ENCODE results near the gene TUG1.

The TUG1 gene

GRCh38 chr22:30968924-30969531 is at the start of gene TUG1:
TUG1 (plus strand) TSS chr22:30969265.
- peaks cover 89% of the 10 kb centered on the region for H3K79me2 ChIP-seq (ENCODE audit: insufficient read depth, low read length)
- peaks cover 11% of the 10 kb centered on the region; the same call in 1 of the 2 replicates for H4K20me1 ChIP-seq (ENCODE audit: insufficient read depth, low read length)
- H3K36me3 ChIP-seq (ENCODE audit: insufficient read depth, low read length) = peaks cover 40% of the 10 kb centered on the region
- peak within 1 kb of the TSS; percentile 83 for H3K9ac ChIP-seq (ENCODE audit: low read depth, low read length)
- H2AFZ ChIP-seq (ENCODE audit: low read depth, low read length) = peak within 1 kb of the TSS; percentile 80
- peak; percentile 98 for DNase-seq
- peak; percentile 92 for ATAC-seq (ENCODE audit: insufficient read depth, low read depth)
- TF ChIP-seq CTCF (IDR thresholded peaks at IDR 0.05; ENCODE audit: borderline replicate concordance, extremely low read depth, low read length, poor library complexity, severe bottlenecking) = no peak
- TF ChIP-seq EZH2 (IDR thresholded peaks at IDR 0.05; ENCODE audit: borderline replicate concordance, low read depth, low read length, severe bottlenecking) = no peak
- H3K4me2 ChIP-seq (ENCODE audit: insufficient read depth, low read length) = peak within 1 kb of the TSS; percentile 86
- H3K27ac ChIP-seq (ENCODE audit: low read length) = peak within 1 kb of the TSS; percentile 79
- peaks cover 59% of the 10 kb centered on the region for H3K4me1 ChIP-seq (ENCODE audit: insufficient read depth, low read length)
- peaks cover 8% of the 10 kb centered on the region for H3K9me3 ChIP-seq (ENCODE audit: insufficient read depth, low read length, severe bottlenecking)
- no peaks in the 10 kb centered on the region for H3K27me3 ChIP-seq (ENCODE audit: insufficient read depth, low read length, poor library complexity)
- H3K4me3 ChIP-seq (ENCODE audit: low read depth in 1 of 2, low read length in 2 of 2) = peak within 1 kb of the TSS; percentile 50 to 61

- Histone ChIP-seq H3K27me3 (ENCODE audit: insufficient read depth, low read length, poor library complexity) (no peaks in the 10 kb centered on the region), H3K79me2 (ENCODE audit: insufficient read depth, low read length) (no peaks in the 10 kb centered on the region), H3K27ac (ENCODE audit: low read length) (no peak overlapping the region), H3K9ac (ENCODE audit: low read depth, low read length) (no peak overlapping the region), H3K36me3 (ENCODE audit: insufficient read depth, low read length) (no peaks in the 10 kb centered on the region), H4K20me1 (ENCODE audit: insufficient read depth, low read length) (no peaks in the 10 kb centered on the region), H3K4me2 (ENCODE audit: insufficient read depth, low read length) (no peak overlapping the region), H3K9me3 (ENCODE audit: insufficient read depth, low read length, severe bottlenecking) (peaks cover 4% of the 10 kb centered on the region), H3K4me1 (ENCODE audit: insufficient read depth, low read length) (no peaks in the 10 kb centered on the region; the same call in 1 of the 2 replicates), H3K4me3 (ENCODE audit: low read depth in 1 of 2, low read length in 2 of 2) (no peak overlapping the region), H2AFZ (ENCODE audit: low read depth, low read length) (no peak overlapping the region)
- ATAC-seq (ENCODE audit: insufficient read depth, low read depth) (peak; percentile 29; the same call in 1 of the 3 replicates), DNase-seq (no peak)
- no peak for TF ChIP-seq EZH2 (IDR thresholded peaks at IDR 0.05; ENCODE audit: borderline replicate concordance, low read depth, low read length, severe bottlenecking)
- TF ChIP-seq CTCF (IDR thresholded peaks at IDR 0.05; ENCODE audit: borderline replicate concordance, extremely low read depth, low read length, poor library complexity, severe bottlenecking) = no peak
These were observed 49.1 kb upstream of the TUG1 start for GRCh38 chr22:30919973-30920372.

- peak; percentile 79 for DNase-seq
- Histone ChIP-seq H4K20me1 (ENCODE audit: insufficient read depth, low read length) (no peaks in the 10 kb centered on the region), H3K4me1 (ENCODE audit: insufficient read depth, low read length) (no peaks in the 10 kb centered on the region; the same call in 1 of the 2 replicates), H3K27me3 (ENCODE audit: insufficient read depth, low read length, poor library complexity) (no peaks in the 10 kb centered on the region), H3K4me2 (ENCODE audit: insufficient read depth, low read length) (no peak overlapping the region), H3K27ac (ENCODE audit: low read length) (no peak overlapping the region), H3K36me3 (ENCODE audit: insufficient read depth, low read length) (peaks cover 3% of the 10 kb centered on the region), H2AFZ (ENCODE audit: low read depth, low read length) (no peak overlapping the region), H3K9ac (ENCODE audit: low read depth, low read length) (no peak overlapping the region), H3K4me3 (ENCODE audit: low read depth in 1 of 2, low read length in 2 of 2) (no peak overlapping the region), H3K79me2 (ENCODE audit: insufficient read depth, low read length) (no peaks in the 10 kb centered on the region), H3K9me3 (ENCODE audit: insufficient read depth, low read length, severe bottlenecking) (peaks cover 3% of the 10 kb centered on the region)
- TF ChIP-seq CTCF (IDR thresholded peaks at IDR 0.05; ENCODE audit: borderline replicate concordance, extremely low read depth, low read length, poor library complexity, severe bottlenecking) (peak; percentile 93), EZH2 (IDR thresholded peaks at IDR 0.05; ENCODE audit: borderline replicate concordance, low read depth, low read length, severe bottlenecking) (no peak)
- ATAC-seq (ENCODE audit: insufficient read depth, low read depth) = peak; percentile 93
These were observed 48.7 kb upstream of the TUG1 start for GRCh38 chr22:30920407-30920806.
